ENCODE measurements around the gene PRPF4.
"Not testable (repeated sequence)": the region's sequence is repeated elsewhere in the genome, so short reads cannot be mapped to it uniquely, and the experiment has no call there.

DNA sequence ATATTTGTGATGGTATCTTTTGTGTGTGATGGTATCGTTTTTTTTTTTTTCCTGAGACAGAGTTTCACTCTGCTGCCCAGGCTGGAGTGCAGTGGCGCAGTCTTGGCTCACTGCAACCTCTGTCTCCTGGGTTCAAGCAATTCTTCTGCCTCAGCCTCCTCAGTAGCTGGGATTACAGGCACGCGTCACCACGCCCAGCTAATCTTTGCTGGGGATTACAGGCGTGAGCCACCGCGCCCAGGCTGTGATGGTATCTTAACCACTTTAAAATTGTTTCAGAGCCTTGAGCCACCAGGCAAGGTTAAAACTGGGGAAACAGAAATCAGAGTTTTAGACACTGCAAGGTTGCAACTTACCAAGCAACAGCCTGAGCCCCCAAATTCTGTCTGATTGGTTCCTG lies 20.8 kb downstream of the PRPF4 start:
- not testable (repeated sequence) for TF ChIP-seq POLR2AphosphoS5, EP300 (IDR thresholded peaks at IDR 0.05)
- TF ChIP-seq, protein P1, sequence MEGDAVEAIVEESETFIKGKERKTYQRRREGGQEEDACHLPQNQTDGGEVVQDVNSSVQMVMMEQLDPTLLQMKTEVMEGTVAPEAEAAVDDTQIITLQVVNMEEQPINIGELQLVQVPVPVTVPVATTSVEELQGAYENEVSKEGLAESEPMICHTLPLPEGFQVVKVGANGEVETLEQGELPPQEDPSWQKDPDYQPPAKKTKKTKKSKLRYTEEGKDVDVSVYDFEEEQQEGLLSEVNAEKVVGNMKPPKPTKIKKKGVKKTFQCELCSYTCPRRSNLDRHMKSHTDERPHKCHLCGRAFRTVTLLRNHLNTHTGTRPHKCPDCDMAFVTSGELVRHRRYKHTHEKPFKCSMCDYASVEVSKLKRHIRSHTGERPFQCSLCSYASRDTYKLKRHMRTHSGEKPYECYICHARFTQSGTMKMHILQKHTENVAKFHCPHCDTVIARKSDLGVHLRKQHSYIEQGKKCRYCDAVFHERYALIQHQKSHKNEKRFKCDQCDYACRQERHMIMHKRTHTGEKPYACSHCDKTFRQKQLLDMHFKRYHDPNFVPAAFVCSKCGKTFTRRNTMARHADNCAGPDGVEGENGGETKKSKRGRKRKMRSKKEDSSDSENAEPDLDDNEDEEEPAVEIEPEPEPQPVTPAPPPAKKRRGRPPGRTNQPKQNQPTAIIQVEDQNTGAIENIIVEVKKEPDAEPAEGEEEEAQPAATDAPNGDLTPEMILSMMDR (IDR thresholded peaks at IDR 0.05), result not testable (repeated sequence)

Measured in gastroesophageal sphincter (tissue), 3 donors.